Liver (tissue), 3 donors: ENCODE data around the gene CALU.

Experiments used
- CTCF ChIP-seq: fragments of 150-350 bp; IDR thresholded peaks from 2 replicates; pipeline ENCODE4 v1.5.1; 2017; ENCODE audit warnings: improper control_type of control experiment, low read depth, low read length; ENCODE audit not compliant: missing input control
- EGR1 ChIP-seq, 2 donors: IDR thresholded peaks; 2 replicates each; pipeline ENCODE4 v1.6.1; 2016 to 2018; ENCODE audit warnings: antibody characterized with exemption in 2 of 2, low read depth in 2 of 2
- FOXA1 ChIP-seq: IDR thresholded peaks from 2 replicates; pipeline ENCODE4 v1.6.1; 2016; ENCODE audit warnings: antibody characterized with exemption
- GABPA ChIP-seq, 2 donors: IDR thresholded peaks in 1 of 2; conservative IDR thresholded peaks in 1 of 2; 2 replicates each; pipeline ENCODE4 v1.6.1; 2016; ENCODE audit warnings: antibody characterized with exemption in 2 of 2, mild to moderate bottlenecking in 1 of 2, moderate library complexity in 1 of 2
- HNF4A ChIP-seq, 2 donors: conservative IDR thresholded peaks; 2 replicates each; pipeline ENCODE4 v1.6.1; 2016; ENCODE audit warnings: antibody characterized with exemption in 2 of 2, mild to moderate bottlenecking in 2 of 2
- JUND ChIP-seq, 2 donors: IDR thresholded peaks; 2 replicates each; pipeline ENCODE4 v1.6.1; 2016; ENCODE audit warnings: antibody characterized with exemption in 2 of 2
- RAD21 ChIP-seq, 2 donors: IDR thresholded peaks; 2 replicates each; pipeline ENCODE4 v1.6.1; 2016; ENCODE audit warnings: antibody characterized with exemption in 2 of 2, mild to moderate bottlenecking in 2 of 2
- REST ChIP-seq: IDR thresholded peaks from 2 replicates; pipeline ENCODE4 v1.6.1; 2016; ENCODE audit warnings: antibody characterized with exemption, mild to moderate bottlenecking
- TAF1 ChIP-seq: conservative IDR thresholded peaks from 2 replicates; pipeline ENCODE4 v1.6.1; 2016; ENCODE audit warnings: antibody characterized with exemption, mild to moderate bottlenecking
- donor health status: healthy.
- donor health status: healthy.

GRCh38 chr7:128793181-128793547 is 54.0 kb downstream of the CALU start:
- TF ChIP-seq HNF4A (conservative IDR thresholded peaks at IDR 0.05) (no peak), CTCF (no peak), FOXA1 (no peak), RAD21 (IDR thresholded peaks at IDR 0.05) (no peak), EGR1 (IDR thresholded peaks at IDR 0.05; ENCODE audit: low read depth in 2 of 2) (no peak), GABPA (IDR thresholded peaks at IDR 0.05 in 1 of 2, conservative IDR thresholded peaks at IDR 0.05 in 1 of 2) (no peak), REST (no peak), JUND (IDR thresholded peaks at IDR 0.05) (no peak), TAF1 (no peak)
